ENCODE data around the gene TMEM184B. TPM values are rescaled to one million over a fixed set of nuclear protein-coding genes. Genes with fewer than 3 reads are reported as not detected.

Gene TMEM184B
- total and polyA plus RNA-seq, 2 of the 8 experiments (the other 6 are each of a cell fraction or from before 2014, with no cell fraction given), result 41.6 to 81.0 TPM

GRCh38 chr22:38175206-38176118 lies 97.3 kb downstream of the TMEM184B start:
- Histone ChIP-seq H3K14ac (ENCODE audit: insufficient read length) (no peak overlapping the region), H2AK5ac (ENCODE audit: low read depth, low read length) (no peak overlapping the region), H4K5ac (ENCODE audit: insufficient read length, low read depth, low read length) (no peak overlapping the region), H2BK20ac (ENCODE audit: low read length) (0 out of 2 replicates have a peak overlapping the region, but pooled peaks have one; percentile 18), H2BK120ac (replicated peaks; ENCODE audit: low read depth, low read length) (no peak overlapping the region), H2AFZ (ENCODE audit: low read length) (no peak overlapping the region), H3K9ac (replicated peaks in 1 of 4; ENCODE audit: extremely low read depth in 1 of 4, low read depth in 3 of 4, low read length in 3 of 4) (no peak overlapping the region), H2BK15ac (ENCODE audit: low read length) (no peak overlapping the region), H3K23ac (ENCODE audit: insufficient read length) (no peak overlapping the region), H3K9me3 (ENCODE audit: insufficient read depth in 2 of 2, low read depth in 1 of 2, low read length in 1 of 2) (no peaks in the 10 kb centered on the region), H4K91ac (replicated peaks; ENCODE audit: insufficient read length, low read length) (no peak overlapping the region), H2BK12ac (ENCODE audit: low read depth, low read length) (peak overlapping the region; percentile 75; the same call in 1 of the 2 replicates), H3K4ac (replicated peaks; ENCODE audit: insufficient read length, low read depth, low read length) (no peak overlapping the region), H3K79me2 (ENCODE audit: control insufficient read depth in 1 of 2, insufficient read depth in 2 of 2, low read length in 2 of 2) (no peaks in the 10 kb centered on the region), H3K27me3 (replicated peaks in 1 of 4; ENCODE audit: control insufficient read depth in 3 of 4, extremely low read depth in 1 of 4, insufficient read depth in 3 of 4, low read length in 3 of 4) (no peaks in the 10 kb centered on the region), H3K56ac (replicated peaks; ENCODE audit: insufficient read length, low read depth, low read length) (no peak overlapping the region), H3K4me2 (ENCODE audit: insufficient read depth in 1 of 2, low read depth in 2 of 2, low read length in 2 of 2) (no peak overlapping the region), H3K4me1 (replicated peaks in 1 of 4; ENCODE audit: control insufficient read depth in 3 of 4, insufficient read depth in 4 of 4, low read length in 3 of 4) (peaks cover 0 to 10% (median 2%) of the 10 kb centered on the region in 4 experiments; a peak in 4 of 7 replicates), H2BK5ac (ENCODE audit: low read depth, low read length) (peak overlapping the region; percentile 66), H3K4me3 (ENCODE audit: extremely low read depth in 1 of 4, insufficient read depth in 2 of 4, low read depth in 3 of 4, low read length in 4 of 4) (no peak overlapping the region), H3K18ac (ENCODE audit: extremely low read depth, low read length) (no peak overlapping the region; the same call in 1 of the 2 replicates), H4K8ac (ENCODE audit: extremely low read depth, insufficient read depth, low read length) (no peak overlapping the region; the same call in 1 of the 2 replicates), H3K79me1 (ENCODE audit: low read depth, low read length) (no peaks in the 10 kb centered on the region), H3K36me3 (ENCODE audit: control insufficient read depth in 2 of 4, insufficient read depth in 4 of 4, low read length in 3 of 4) (no peaks in the 10 kb centered on the region), H3K23me2 (ENCODE audit: low read depth, low read length) (no peaks in the 10 kb centered on the region), H3K27ac (ENCODE audit: low read depth, low read length) (no peak overlapping the region), H4K20me1 (replicated peaks in 1 of 2; ENCODE audit: control insufficient read depth in 1 of 2, insufficient read depth in 2 of 2, low read length in 2 of 2) (no peaks in the 10 kb centered on the region)
- FAIRE-seq (no peak), DNase-seq (ENCODE audit: low read depth in 1 of 2, low spot score in 2 of 2) (no peak)
- POLR2A ChIA-PET (ENCODE audit: partially characterized antibody), result interaction anchor here (0.9 kb wide), 1 partner anchor 256 kb away, joined by 3 read pairs; no protein-coding TSS in a partner anchor
- 88% methylated on average over 17 of the region's 17 CpGs; no CpG with 5 or more reads in 1 of the 2 experiments for WGBS, 2 experiments (ENCODE audit: extremely low coverage in 1 of 2, insufficient coverage in 1 of 2, insufficient read length in 1 of 2, insufficient replicate concordance in 2 of 2, low coverage in 1 of 2, low lambda C conversion rate in 2 of 2, missing lambda C conversion rate in 1 of 2)
- CTCF ChIA-PET (ENCODE audit: partially characterized antibody), result interaction anchor here (0.7 to 3.9 kb wide), 11 partner anchors 9 to 123 kb away, joined by 3 to 24 read pairs (median 4); no protein-coding TSS in a partner anchor
- no peak for TF ChIP-seq E2F6 (IDR thresholded peaks at IDR 0.05)
- no peak for TF ChIP-seq POU5F1 (IDR thresholded peaks at IDR 0.05; ENCODE audit: low read depth, low read length)
- no peak for TF ChIP-seq FOSL1 (IDR thresholded peaks at IDR 0.05; ENCODE audit: insufficient read depth, low read depth, low read length)
- no peak for TF ChIP-seq RBBP5 (IDR thresholded peaks at IDR 0.05; ENCODE audit: borderline replicate concordance, low read depth, low read length)
- no peak for TF ChIP-seq TAF7 (optimal IDR thresholded peaks at IDR 0.05; ENCODE audit: borderline replicate concordance, low read depth, low read length)
- TF ChIP-seq CTCF (IDR thresholded peaks at IDR 0.05; ENCODE audit: control extremely low read depth in 1 of 3, insufficient read depth in 1 of 3, low read depth in 1 of 3, low read length in 3 of 3), result no peak
- no peak for TF ChIP-seq RXRA (IDR thresholded peaks at IDR 0.05; ENCODE audit: insufficient read depth, low read depth, low read length)
